ENCODE data around the gene SALL2.

SALL2 gene

GRCh38 chr14:21518725-21519124 lies 7.4 kb downstream of the SALL2 start:
- TF ChIP-seq TAF1 (IDR thresholded peaks at IDR 0.05; ENCODE audit: low read depth) (no peak), ZBTB7A (IDR thresholded peaks at IDR 0.05; ENCODE audit: low read depth) (no peak), CEBPB (IDR thresholded peaks at IDR 0.05) (no peak), FOXM1 (IDR thresholded peaks at IDR 0.05; ENCODE audit: borderline replicate concordance, low read depth) (no peak), TCF12 (IDR thresholded peaks at IDR 0.05; ENCODE audit: low read depth) (no peak)
- TF ChIP-seq, protein P1, sequence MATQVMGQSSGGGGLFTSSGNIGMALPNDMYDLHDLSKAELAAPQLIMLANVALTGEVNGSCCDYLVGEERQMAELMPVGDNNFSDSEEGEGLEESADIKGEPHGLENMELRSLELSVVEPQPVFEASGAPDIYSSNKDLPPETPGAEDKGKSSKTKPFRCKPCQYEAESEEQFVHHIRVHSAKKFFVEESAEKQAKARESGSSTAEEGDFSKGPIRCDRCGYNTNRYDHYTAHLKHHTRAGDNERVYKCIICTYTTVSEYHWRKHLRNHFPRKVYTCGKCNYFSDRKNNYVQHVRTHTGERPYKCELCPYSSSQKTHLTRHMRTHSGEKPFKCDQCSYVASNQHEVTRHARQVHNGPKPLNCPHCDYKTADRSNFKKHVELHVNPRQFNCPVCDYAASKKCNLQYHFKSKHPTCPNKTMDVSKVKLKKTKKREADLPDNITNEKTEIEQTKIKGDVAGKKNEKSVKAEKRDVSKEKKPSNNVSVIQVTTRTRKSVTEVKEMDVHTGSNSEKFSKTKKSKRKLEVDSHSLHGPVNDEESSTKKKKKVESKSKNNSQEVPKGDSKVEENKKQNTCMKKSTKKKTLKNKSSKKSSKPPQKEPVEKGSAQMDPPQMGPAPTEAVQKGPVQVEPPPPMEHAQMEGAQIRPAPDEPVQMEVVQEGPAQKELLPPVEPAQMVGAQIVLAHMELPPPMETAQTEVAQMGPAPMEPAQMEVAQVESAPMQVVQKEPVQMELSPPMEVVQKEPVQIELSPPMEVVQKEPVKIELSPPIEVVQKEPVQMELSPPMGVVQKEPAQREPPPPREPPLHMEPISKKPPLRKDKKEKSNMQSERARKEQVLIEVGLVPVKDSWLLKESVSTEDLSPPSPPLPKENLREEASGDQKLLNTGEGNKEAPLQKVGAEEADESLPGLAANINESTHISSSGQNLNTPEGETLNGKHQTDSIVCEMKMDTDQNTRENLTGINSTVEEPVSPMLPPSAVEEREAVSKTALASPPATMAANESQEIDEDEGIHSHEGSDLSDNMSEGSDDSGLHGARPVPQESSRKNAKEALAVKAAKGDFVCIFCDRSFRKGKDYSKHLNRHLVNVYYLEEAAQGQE (IDR thresholded peaks at IDR 0.05; ENCODE audit: low read depth): no peak

GRCh38 chr14:21514341-21514740 lies 11.8 kb downstream of the SALL2 start:
- TF ChIP-seq TEAD4 (IDR thresholded peaks at IDR 0.05) (no peak), CREB1 (IDR thresholded peaks at IDR 0.05; ENCODE audit: low read depth) (no peak), NFIC (IDR thresholded peaks at IDR 0.05) (no peak), RAD21 (IDR thresholded peaks at IDR 0.05; ENCODE audit: low read depth) (no peak), TCF12 (IDR thresholded peaks at IDR 0.05; ENCODE audit: low read depth) (no peak)
- TF ChIP-seq, protein P2, sequence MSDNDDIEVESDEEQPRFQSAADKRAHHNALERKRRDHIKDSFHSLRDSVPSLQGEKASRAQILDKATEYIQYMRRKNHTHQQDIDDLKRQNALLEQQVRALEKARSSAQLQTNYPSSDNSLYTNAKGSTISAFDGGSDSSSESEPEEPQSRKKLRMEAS (IDR thresholded peaks at IDR 0.05): no peak

DNA sequence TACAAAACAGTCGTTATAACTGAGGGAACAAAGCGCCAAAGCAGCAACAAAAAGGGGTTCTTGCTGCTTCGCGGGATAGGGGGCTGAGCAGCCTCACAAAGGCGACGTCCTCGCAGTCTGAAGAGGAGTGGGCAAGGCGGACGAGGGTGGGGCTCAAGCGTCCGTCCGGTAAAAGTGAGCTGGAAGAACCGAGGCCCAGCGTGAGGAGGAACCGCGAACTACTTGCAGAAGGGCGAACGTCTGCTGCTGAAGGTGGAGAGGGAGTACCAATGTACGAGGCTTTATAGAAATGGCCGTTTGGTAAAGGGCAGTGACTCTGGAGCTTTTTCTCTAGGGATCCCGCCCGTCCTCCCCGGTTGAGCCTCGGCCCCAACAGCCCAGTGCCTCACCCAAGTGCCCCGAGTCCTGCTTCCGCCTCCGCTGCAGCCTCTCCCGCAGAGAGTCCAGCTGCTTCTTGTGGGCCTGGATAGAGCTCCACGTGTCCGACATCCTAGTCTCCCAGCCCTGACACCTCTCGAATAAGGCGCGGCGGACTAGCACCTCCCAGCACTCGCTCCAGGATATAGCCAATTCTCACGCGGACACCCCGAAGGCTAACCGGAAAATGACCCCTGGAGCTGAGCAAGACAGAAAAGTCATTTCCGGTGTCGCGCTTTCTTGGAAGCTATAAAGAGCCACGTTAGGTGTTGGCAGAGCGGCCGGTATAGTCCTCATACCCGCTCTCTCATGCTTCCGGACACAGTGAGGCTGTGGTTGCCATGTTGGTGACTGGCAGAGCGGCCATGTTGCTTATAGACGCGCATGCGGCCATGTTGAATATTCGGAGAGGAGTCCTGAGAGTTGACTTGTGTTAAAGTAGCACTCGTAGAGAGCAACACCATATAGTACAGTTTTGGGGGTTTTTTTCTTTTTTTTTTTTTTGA lies 15.2 kb downstream of the SALL2 start, which contains the start of gene METTL3:
TSS of gene METTL3 (minus strand) at position 606 of the 923 bp plus-strand sequence. CDS start at position 489, 117 bp downstream.
- TF ChIP-seq TAF1 (IDR thresholded peaks at IDR 0.05; ENCODE audit: low read depth) (peak; percentile 68), YY1 (IDR thresholded peaks at IDR 0.05; ENCODE audit: low read depth) (peak; percentile 100), ZBTB7A (IDR thresholded peaks at IDR 0.05; ENCODE audit: low read depth) (no peak), EP300 (IDR thresholded peaks at IDR 0.05; ENCODE audit: borderline replicate concordance) (no peak), TEAD4 (IDR thresholded peaks at IDR 0.05) (0 out of 2 replicates have a peak, but pooled peaks have one; percentile 21), TCF12 (IDR thresholded peaks at IDR 0.05; ENCODE audit: low read depth) (no peak), CREB1 (IDR thresholded peaks at IDR 0.05; ENCODE audit: low read depth) (peak; percentile 84), CEBPB (IDR thresholded peaks at IDR 0.05) (no peak), FOXM1 (IDR thresholded peaks at IDR 0.05; ENCODE audit: borderline replicate concordance, low read depth) (no peak), NFIC (IDR thresholded peaks at IDR 0.05) (0 out of 2 replicates have a peak, but pooled peaks have one; percentile 7), EGR1 (IDR thresholded peaks at IDR 0.05) (peak; percentile 100)
- TF ChIP-seq, protein P2 (IDR thresholded peaks at IDR 0.05): peak; percentile 97
- TF ChIP-seq, protein P1 (IDR thresholded peaks at IDR 0.05; ENCODE audit: low read depth): no peak

GRCh38 chr14:21509432-21510143 lies 16.6 kb downstream of the SALL2 start:
- TF ChIP-seq, protein P3, sequence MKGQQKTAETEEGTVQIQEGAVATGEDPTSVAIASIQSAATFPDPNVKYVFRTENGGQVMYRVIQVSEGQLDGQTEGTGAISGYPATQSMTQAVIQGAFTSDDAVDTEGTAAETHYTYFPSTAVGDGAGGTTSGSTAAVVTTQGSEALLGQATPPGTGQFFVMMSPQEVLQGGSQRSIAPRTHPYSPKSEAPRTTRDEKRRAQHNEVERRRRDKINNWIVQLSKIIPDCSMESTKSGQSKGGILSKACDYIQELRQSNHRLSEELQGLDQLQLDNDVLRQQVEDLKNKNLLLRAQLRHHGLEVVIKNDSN (IDR thresholded peaks at IDR 0.05): no peak
- TF ChIP-seq TCF12 (IDR thresholded peaks at IDR 0.05; ENCODE audit: low read depth) (no peak), CREB1 (IDR thresholded peaks at IDR 0.05; ENCODE audit: low read depth) (no peak), YY1 (IDR thresholded peaks at IDR 0.05; ENCODE audit: low read depth) (no peak), TEAD4 (IDR thresholded peaks at IDR 0.05) (no peak), EP300 (IDR thresholded peaks at IDR 0.05; ENCODE audit: borderline replicate concordance) (no peak), NFIC (IDR thresholded peaks at IDR 0.05) (no peak), CEBPB (IDR thresholded peaks at IDR 0.05) (no peak), TAF1 (IDR thresholded peaks at IDR 0.05; ENCODE audit: low read depth) (no peak), FOXM1 (IDR thresholded peaks at IDR 0.05; ENCODE audit: borderline replicate concordance, low read depth) (no peak), ZBTB7A (IDR thresholded peaks at IDR 0.05; ENCODE audit: low read depth) (no peak), RAD21 (IDR thresholded peaks at IDR 0.05; ENCODE audit: low read depth) (no peak), EGR1 (IDR thresholded peaks at IDR 0.05) (no peak)
- TF ChIP-seq, protein P2 (IDR thresholded peaks at IDR 0.05): no peak
- TF ChIP-seq, protein P1 (IDR thresholded peaks at IDR 0.05; ENCODE audit: low read depth): no peak

Measured in Ishikawa (cell line).